Activated CD8-positive, alpha-beta memory T cell treated with anti-CD3 and anti-CD28 coated beads for 48 hours (primary cell): ENCODE measurements around the gene AGAP3.
A peak's percentile ranks its signal among the peaks of the same experiment; 100 is the strongest.

Experiments
- DNase-seq, 3 experiments: peaks; one replicate each; pipeline ENCODE4 v3.0.0-alpha.2; 2020; ENCODE audit warnings: low read depth in 2 of 3, low spot score in 2 of 3

The AGAP3 gene

GRCh38 chr7:151057989-151058780 is 28.1 kb upstream of the AGAP3 start:
- peak; percentile 83 to 94 (median 92) for DNase-seq

GRCh38 chr7:151058781-151059366 is 27.4 kb upstream of the AGAP3 start:
- DNase-seq, result no peak

- DNase-seq, result peak in 2 of 3 experiments; percentile 32 to 61
Observed at GRCh38 chr7:151059367-151060112, 26.7 kb upstream of the AGAP3 start, which contains the start of gene SLC4A2. Gene SLC4A2 (plus strand): TSS chr7:151059589. CDS start chr7:151061988, 2,399 bp downstream.

GRCh38 chr7:151060113-151060415 is 26.2 kb upstream of the AGAP3 start:
- DNase-seq, result no peak

- DNase-seq, result no peak
Observed at GRCh38 chr7:151060416-151061212, 25.7 kb upstream of the AGAP3 start.

- no peak for DNase-seq
Observed at GRCh38 chr7:151061213-151062110, 24.8 kb upstream of the AGAP3 start.

GRCh38 chr7:151062111-151062398 is 24.2 kb upstream of the AGAP3 start:
- DNase-seq, result no peak

- no peak for DNase-seq
Observed at GRCh38 chr7:151062399-151063211, 23.7 kb upstream of the AGAP3 start.

- no peak for DNase-seq
Observed at GRCh38 chr7:151063212-151063561, 23.1 kb upstream of the AGAP3 start.

GRCh38 chr7:151064454-151064853 is 21.8 kb upstream of the AGAP3 start:
- DNase-seq, result no peak

GRCh38 chr7:151064993-151065392 is 21.3 kb upstream of the AGAP3 start:
- no peak for DNase-seq

GRCh38 chr7:151065516-151065915 is 20.8 kb upstream of the AGAP3 start:
- DNase-seq, result no peak

GRCh38 chr7:151066273-151066974 is 19.9 kb upstream of the AGAP3 start:
- no peak for DNase-seq

- no peak for DNase-seq
Observed at GRCh38 chr7:151068069-151068773, 18.1 kb upstream of the AGAP3 start.

- no peak for DNase-seq
Observed at GRCh38 chr7:151069841-151070573, 16.3 kb upstream of the AGAP3 start.

- no peak for DNase-seq
Observed at GRCh38 chr7:151070574-151070960, 15.7 kb upstream of the AGAP3 start.

- DNase-seq, result no peak
Observed at GRCh38 chr7:151071032-151071866, 15.0 kb upstream of the AGAP3 start.
